CD14-positive monocyte (primary cell): ENCODE measurements around the gene ZNF587. TPM values are rescaled to one million over a fixed set of nuclear protein-coding genes. Genes with fewer than 3 reads are reported as not detected.
A peak's percentile ranks its signal among the peaks of the same experiment; 100 is the strongest.
"Not testable (repeated sequence)": the region's sequence is repeated elsewhere in the genome, so short reads cannot be mapped to it uniquely, and the experiment has no call there.

Experiments used
- DNase-seq, 3 donors: peaks; one replicate each; pipeline ENCODE4 v3.0.0-alpha.2; 2011 to 2022
- H2AFZ ChIP-seq: 2 replicates; pipeline ENCODE4 v1.6.0; 2012; ENCODE audit warnings: mild to moderate bottlenecking, low read depth, low read length, inconsistent platforms; ENCODE audit not compliant: insufficient read depth, poor library complexity, severe bottlenecking
- H3K27ac ChIP-seq, 2 donors: 1 replicate in 1 of 2; 2 replicates in 1 of 2; pipeline ENCODE4 v1.5.1; 2012 to 2013; ENCODE audit warnings: low read length in 2 of 2, control low read depth in 1 of 2, inconsistent platforms in 1 of 2, low read depth in 1 of 2, mild to moderate bottlenecking in 1 of 2
- H3K27me3 ChIP-seq, 2 donors: one replicate each; pipeline versions ENCODE4 v1.6.0 to v1.6.1; 2011 to 2013; ENCODE audit warnings: low read length in 2 of 2; ENCODE audit not compliant: control insufficient read depth in 2 of 2, insufficient read depth in 2 of 2
- H3K36me3 ChIP-seq, 2 donors: replicated peaks in 1 of 2; 1 replicate in 1 of 2; 2 replicates in 1 of 2; pipeline versions ENCODE4 v1.5.1 to v1.6.1; 2012 to 2013; ENCODE audit warnings: low read length in 2 of 2, control low read depth in 1 of 2, inconsistent platforms in 1 of 2, mild to moderate bottlenecking in 1 of 2; ENCODE audit not compliant: insufficient read depth in 2 of 2, control insufficient read depth in 1 of 2
- H3K4me1 ChIP-seq, 2 donors: 1 replicate in 1 of 2; 2 replicates in 1 of 2; pipeline versions ENCODE4 v1.5.1 to v1.6.1; 2012 to 2013; ENCODE audit warnings: low read length in 2 of 2, control low read depth in 1 of 2, inconsistent platforms in 1 of 2, mild to moderate bottlenecking in 1 of 2, moderate library complexity in 1 of 2; ENCODE audit not compliant: insufficient read depth in 2 of 2, control insufficient read depth in 1 of 2
- H3K4me2 ChIP-seq: replicated peaks from 2 replicates; pipeline ENCODE3; 2012; ENCODE audit warnings: low read length, moderate library complexity, mild to moderate bottlenecking; ENCODE audit not compliant: poor library complexity, severe bottlenecking; ENCODE audit errors: extremely low read depth
- H3K4me3 ChIP-seq, 3 experiments: fragments of 200-600 bp in 1 of 3; sonication (generic) in 1 of 3; replicated peaks in 1 of 3; 1 replicate in 2 of 3; 2 replicates in 1 of 3; pipeline ENCODE4 v1.5.1; 2011 to 2013; ENCODE audit warnings: low read length in 3 of 3, mild to moderate bottlenecking in 3 of 3, control low read depth in 2 of 3, low read depth in 2 of 3, inconsistent platforms in 1 of 3, moderate library complexity in 1 of 3
- H3K79me2 ChIP-seq: 2 replicates; pipeline ENCODE4 v1.6.0; 2012; ENCODE audit warnings: mild to moderate bottlenecking, control low read depth, inconsistent platforms, low read length, moderate library complexity; ENCODE audit not compliant: insufficient read depth
- H3K9ac ChIP-seq: 2 replicates; pipeline ENCODE4 v1.6.0; 2017; ENCODE audit warnings: low read length, mild to moderate bottlenecking; ENCODE audit not compliant: insufficient read depth, poor library complexity, severe bottlenecking
- H3K9me3 ChIP-seq, 2 donors: replicated peaks in 1 of 2; 1 replicate in 1 of 2; 2 replicates in 1 of 2; pipeline versions ENCODE4 v1.5.1 to v1.6.1; 2012 to 2013; ENCODE audit warnings: low read length in 2 of 2, control low read depth in 1 of 2; ENCODE audit not compliant: control insufficient read depth in 1 of 2, insufficient read depth in 1 of 2
- H4K20me1 ChIP-seq: 2 replicates; pipeline ENCODE4 v1.6.0; 2012; ENCODE audit warnings: mild to moderate bottlenecking, low read length, control low read depth, moderate library complexity; ENCODE audit not compliant: insufficient read depth
- H3K27ac Mint-ChIP-seq, 7 donors: one replicate each; pipeline ENCODE4 v1.8.0; 2020; ENCODE audit warnings: mild to moderate bottlenecking in 7 of 7, mixed read lengths in 7 of 7, moderate library complexity in 6 of 7, inconsistent platforms in 2 of 7
- H3K27me3 Mint-ChIP-seq, 3 donors: one replicate each; pipeline ENCODE4 v1.8.0; 2021 to 2022; ENCODE audit warnings: low read depth in 3 of 3, mild to moderate bottlenecking in 3 of 3, mixed read lengths in 3 of 3, moderate library complexity in 3 of 3, inconsistent platforms in 1 of 3
- H3K36me3 Mint-ChIP-seq, 2 donors: one replicate each; pipeline ENCODE4 v1.8.0; 2020; ENCODE audit warnings: mixed read lengths in 2 of 2, inconsistent platforms in 1 of 2, mild to moderate bottlenecking in 1 of 2
- H3K4me1 Mint-ChIP-seq: one replicate; pipeline ENCODE4 v1.8.0; 2020; ENCODE audit warnings: mild to moderate bottlenecking, mixed read lengths
- H3K4me3 Mint-ChIP-seq, 2 donors: one replicate each; pipeline ENCODE4 v1.8.0; 2020; ENCODE audit warnings: mild to moderate bottlenecking in 2 of 2, mixed read lengths in 2 of 2, moderate library complexity in 1 of 2
- H3K9me3 Mint-ChIP-seq, 7 donors: one replicate each; pipeline ENCODE4 v1.8.0; 2020 to 2022; ENCODE audit warnings: mixed read lengths in 7 of 7, mild to moderate bottlenecking in 6 of 7, moderate library complexity in 6 of 7, inconsistent platforms in 2 of 7
- WGBS: methylation state at CpG from one replicate; pipeline ENCODE4 v1.1.5; 2013; ENCODE audit warnings: missing lambda C conversion rate; ENCODE audit not compliant: insufficient coverage; 5-methylcytosine and 5-hydroxymethylcytosine counted together
- intact Hi-C, 2 donors: fragments of 100-400 bp; cut with micrococcal nuclease; formaldehyde crosslinking; loops; one replicate each; pipeline versions ENCODE4 v1.15.0 to v1.15.1; 2023
- polyA plus RNA-seq, 3 donors: library from polyadenylated mRNA; depleted of rRNA in 1 of 3; unstranded in 2 of 3; stranded (reverse) in 1 of 3; fragments of 300-500 nt in 2 of 3; fragments of >200 nt in 1 of 3; fragmentation: Illumina TruSeq in 2 of 3; gene quantifications; 1 replicate in 2 of 3; 2 replicates in 1 of 3; pipeline ENCODE4 v1.2.3, GENCODE V29; 2012 to 2021
- TF ChIP-seq, protein P1 (sequence below): fragments of 200-600 bp; IDR thresholded peaks from one replicate; pipeline ENCODE4 v1.8.0; 2022; ENCODE audit warnings: antibody characterized with exemption, mild to moderate bottlenecking

Gene ZNF587
- polyA plus RNA-seq, 3 donors: 0.41 to 15.0 (median 2.9) TPM

DNA sequence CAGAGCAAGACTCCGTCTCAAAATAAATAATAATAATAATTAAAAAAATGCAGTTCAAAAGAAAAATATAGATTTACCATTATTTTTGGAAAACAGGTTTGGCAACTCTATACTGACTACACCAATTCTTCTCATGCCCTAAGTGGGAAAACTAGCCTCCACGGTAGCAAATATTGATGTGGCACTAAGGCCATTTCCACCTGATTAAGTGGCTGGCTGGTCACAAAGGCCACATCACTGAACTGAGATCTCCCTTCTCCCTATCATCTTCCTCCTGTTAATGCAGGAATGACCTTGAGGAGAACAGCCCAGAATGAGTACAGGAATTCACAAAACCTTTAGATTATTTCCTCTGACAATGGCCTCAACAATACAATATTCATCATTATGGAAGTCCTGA is 20.6 kb downstream of the ZNF587 start:
- no peak for DNase-seq
- Histone ChIP-seq H3K4me3 (no peak overlapping the region), H3K9me3 (peaks cover 83 to 93% of the 10 kb centered on the region in 2 donors), H3K9ac (no peak overlapping the region), H3K27ac (no peak overlapping the region), H4K20me1 (no peaks in the 10 kb centered on the region), H3K79me2 (no peaks in the 10 kb centered on the region), H3K4me2 (no peak overlapping the region), H3K4me1 (no peaks in the 10 kb centered on the region), H2AFZ (no peak overlapping the region), H3K36me3 (peaks cover 15 to 54% of the 10 kb centered on the region in 2 donors), H3K27me3 (no peaks in the 10 kb centered on the region)
- H3K4me1 Mint-ChIP-seq: no peaks in the 10 kb centered on the region
- no peak overlapping the region for H3K4me3 Mint-ChIP-seq
- intact Hi-C loops: no loop called here
- WGBS: 100% methylated on average over 1 of the region's 2 CpGs
- peaks cover 42 to 44% of the 10 kb centered on the region in 2 donors for H3K36me3 Mint-ChIP-seq
- H3K9me3 Mint-ChIP-seq: peaks cover 57 to 92% (median 87%) of the 10 kb centered on the region in 7 donors
- H3K27me3 Mint-ChIP-seq: no peaks in the 10 kb centered on the region
- no peak overlapping the region for H3K27ac Mint-ChIP-seq
- TF ChIP-seq, protein P1, sequence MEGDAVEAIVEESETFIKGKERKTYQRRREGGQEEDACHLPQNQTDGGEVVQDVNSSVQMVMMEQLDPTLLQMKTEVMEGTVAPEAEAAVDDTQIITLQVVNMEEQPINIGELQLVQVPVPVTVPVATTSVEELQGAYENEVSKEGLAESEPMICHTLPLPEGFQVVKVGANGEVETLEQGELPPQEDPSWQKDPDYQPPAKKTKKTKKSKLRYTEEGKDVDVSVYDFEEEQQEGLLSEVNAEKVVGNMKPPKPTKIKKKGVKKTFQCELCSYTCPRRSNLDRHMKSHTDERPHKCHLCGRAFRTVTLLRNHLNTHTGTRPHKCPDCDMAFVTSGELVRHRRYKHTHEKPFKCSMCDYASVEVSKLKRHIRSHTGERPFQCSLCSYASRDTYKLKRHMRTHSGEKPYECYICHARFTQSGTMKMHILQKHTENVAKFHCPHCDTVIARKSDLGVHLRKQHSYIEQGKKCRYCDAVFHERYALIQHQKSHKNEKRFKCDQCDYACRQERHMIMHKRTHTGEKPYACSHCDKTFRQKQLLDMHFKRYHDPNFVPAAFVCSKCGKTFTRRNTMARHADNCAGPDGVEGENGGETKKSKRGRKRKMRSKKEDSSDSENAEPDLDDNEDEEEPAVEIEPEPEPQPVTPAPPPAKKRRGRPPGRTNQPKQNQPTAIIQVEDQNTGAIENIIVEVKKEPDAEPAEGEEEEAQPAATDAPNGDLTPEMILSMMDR: no peak

DNA sequence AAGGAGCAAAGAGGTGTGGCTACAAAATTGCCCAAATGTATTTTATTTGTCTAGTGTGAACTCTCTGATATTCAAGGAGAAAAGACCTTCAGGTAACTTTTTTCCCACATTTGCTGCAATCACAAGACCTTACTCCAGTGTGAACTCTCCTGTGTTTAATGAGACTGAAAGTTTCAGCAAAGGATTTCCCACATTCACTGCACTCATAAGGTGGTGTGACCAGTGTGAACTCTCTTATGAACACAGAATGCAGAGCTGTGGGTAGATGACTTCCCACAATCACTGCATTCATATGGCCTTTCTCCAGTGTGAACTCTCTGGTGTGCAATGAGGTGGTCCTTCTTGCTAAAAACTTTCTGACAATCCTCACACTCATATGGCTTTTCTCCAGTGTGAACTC is 22.8 kb downstream of the ZNF587 start:
- Histone ChIP-seq H4K20me1 (no peaks in the 10 kb centered on the region), H3K4me3 (peak overlapping the region in 1 of 3 experiments; percentile 4), H3K36me3 (peaks cover 5 to 53% of the 10 kb centered on the region in 2 donors), H3K27me3 (no peaks in the 10 kb centered on the region), H3K9ac (no peak overlapping the region), H3K4me2 (no peak overlapping the region), H3K79me2 (no peaks in the 10 kb centered on the region), H3K9me3 (peaks cover 82 to 94% of the 10 kb centered on the region in 2 donors), H2AFZ (no peak overlapping the region), H3K4me1 (no peaks in the 10 kb centered on the region), H3K27ac (no peak overlapping the region)
- peaks cover 65 to 97% (median 89%) of the 10 kb centered on the region in 7 donors for H3K9me3 Mint-ChIP-seq
- DNase-seq: no peak
- no peak overlapping the region for H3K4me3 Mint-ChIP-seq
- H3K27ac Mint-ChIP-seq: no peak overlapping the region
- intact Hi-C loops: no loop called here
- H3K36me3 Mint-ChIP-seq: peaks cover 38 to 44% of the 10 kb centered on the region in 2 donors
- H3K4me1 Mint-ChIP-seq: no peaks in the 10 kb centered on the region
- TF ChIP-seq, protein P1: no peak
- no peaks in the 10 kb centered on the region for H3K27me3 Mint-ChIP-seq

DNA sequence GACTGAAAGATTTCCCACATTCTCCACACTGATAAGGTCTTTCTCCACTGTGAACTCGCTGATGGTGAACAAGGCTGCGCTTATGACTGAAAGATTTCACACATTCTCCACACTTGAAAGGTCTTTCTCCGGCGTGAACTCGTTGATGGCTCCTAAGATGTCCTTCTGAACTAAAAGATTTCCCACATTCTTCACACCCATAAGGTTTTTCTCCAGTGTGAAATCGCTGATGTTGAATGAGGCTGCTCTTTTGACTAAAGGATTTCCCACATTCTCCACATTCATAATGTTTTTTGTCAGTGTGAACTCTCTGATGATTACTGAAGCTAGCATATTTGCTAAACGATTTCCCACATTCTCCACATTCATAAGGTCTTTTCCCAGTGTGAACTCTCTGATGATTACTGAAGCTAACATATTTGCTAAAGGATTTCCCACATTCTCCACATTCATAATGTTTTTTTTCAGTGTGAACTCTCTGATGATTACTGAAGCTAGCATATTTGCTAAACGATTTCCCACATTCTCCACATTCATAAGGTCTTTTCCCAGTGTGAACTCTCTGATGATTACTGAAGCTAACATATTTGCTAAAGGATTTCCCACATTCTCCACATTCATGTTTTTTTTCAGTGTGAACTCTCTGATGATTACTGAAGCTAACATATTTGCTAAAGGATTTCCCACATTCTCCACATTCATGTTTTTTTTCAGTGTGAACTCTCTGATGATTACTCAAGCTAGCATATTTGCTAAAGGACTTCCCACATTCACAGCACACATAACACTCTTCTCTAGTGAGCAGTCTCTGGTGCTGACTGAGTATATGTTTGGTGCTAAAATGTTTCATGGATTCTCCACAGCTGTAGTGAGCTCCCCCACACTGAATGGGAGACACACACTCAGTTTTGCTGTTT is 24.5 kb downstream of the ZNF587 start:
- H3K4me3 ChIP-seq, intact Hi-C loops: not testable (repeated sequence)

More for the DNA sequence above, 24.5 kb downstream of the ZNF587 start:
- H4K20me1 ChIP-seq, H3K27me3 ChIP-seq, H2AFZ ChIP-seq, H3K79me2 ChIP-seq, H3K4me3 Mint-ChIP-seq, H3K4me1 ChIP-seq, H3K9ac ChIP-seq, H3K4me1 Mint-ChIP-seq, H3K4me2 ChIP-seq, H3K27ac Mint-ChIP-seq, DNase-seq, H3K27me3 Mint-ChIP-seq, H3K27ac ChIP-seq: not testable (repeated sequence)
- peaks cover 2 to 56% of the 10 kb centered on the region in 2 donors for H3K36me3 ChIP-seq
- 100% methylated on average over 2 of the region's 8 CpGs for WGBS
- peaks cover 80 to 92% of the 10 kb centered on the region in 2 donors for H3K9me3 ChIP-seq
- peaks cover 39 to 48% of the 10 kb centered on the region in 2 donors for H3K36me3 Mint-ChIP-seq
- peaks cover 62 to 92% (median 88%) of the 10 kb centered on the region in 7 donors for H3K9me3 Mint-ChIP-seq
